ENCODE measurements around the gene SNX24.

SNX24 gene

GRCh38 chr5:123036391-123037103 lies 191.1 kb downstream of the SNX24 start, which contains the start of gene PPIC (continued):
- TF ChIP-seq ZBTB48 (tag by site-specific recombination; IDR thresholded peaks at IDR 0.05) (peak; percentile 47; the same call in 1 of the 2 replicates), OVOL3 (tag by site-specific recombination; IDR thresholded peaks at IDR 0.05) (no peak), ZBTB10 (tag by site-specific recombination; IDR thresholded peaks at IDR 0.05) (peak; percentile 28; the same call in 1 of the 2 replicates), YY2 (tag by site-specific recombination; IDR thresholded peaks at IDR 0.05) (no peak), ZNF624 (tag by site-specific recombination; IDR thresholded peaks at IDR 0.05) (no peak), ZNF629 (tag by site-specific recombination; IDR thresholded peaks at IDR 0.05) (0 out of 2 replicates have a peak, but pooled peaks have one; percentile 22), REST (tag by site-specific recombination; IDR thresholded peaks at IDR 0.05) (no peak), ZIC2 (tag by site-specific recombination; IDR thresholded peaks at IDR 0.05) (no peak), ZBTB17 (tag by site-specific recombination; IDR thresholded peaks at IDR 0.05) (peak; percentile 89), ZBTB6 (tag by site-specific recombination; IDR thresholded peaks at IDR 0.05) (no peak)
- TF ChIP-seq, protein P1, sequence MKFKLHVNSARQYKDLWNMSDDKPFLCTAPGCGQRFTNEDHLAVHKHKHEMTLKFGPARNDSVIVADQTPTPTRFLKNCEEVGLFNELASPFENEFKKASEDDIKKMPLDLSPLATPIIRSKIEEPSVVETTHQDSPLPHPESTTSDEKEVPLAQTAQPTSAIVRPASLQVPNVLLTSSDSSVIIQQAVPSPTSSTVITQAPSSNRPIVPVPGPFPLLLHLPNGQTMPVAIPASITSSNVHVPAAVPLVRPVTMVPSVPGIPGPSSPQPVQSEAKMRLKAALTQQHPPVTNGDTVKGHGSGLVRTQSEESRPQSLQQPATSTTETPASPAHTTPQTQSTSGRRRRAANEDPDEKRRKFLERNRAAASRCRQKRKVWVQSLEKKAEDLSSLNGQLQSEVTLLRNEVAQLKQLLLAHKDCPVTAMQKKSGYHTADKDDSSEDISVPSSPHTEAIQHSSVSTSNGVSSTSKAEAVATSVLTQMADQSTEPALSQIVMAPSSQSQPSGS (tag by site-specific recombination; IDR thresholded peaks at IDR 0.05; ENCODE audit: low read depth) = no peak
- TF ChIP-seq, protein P2, sequence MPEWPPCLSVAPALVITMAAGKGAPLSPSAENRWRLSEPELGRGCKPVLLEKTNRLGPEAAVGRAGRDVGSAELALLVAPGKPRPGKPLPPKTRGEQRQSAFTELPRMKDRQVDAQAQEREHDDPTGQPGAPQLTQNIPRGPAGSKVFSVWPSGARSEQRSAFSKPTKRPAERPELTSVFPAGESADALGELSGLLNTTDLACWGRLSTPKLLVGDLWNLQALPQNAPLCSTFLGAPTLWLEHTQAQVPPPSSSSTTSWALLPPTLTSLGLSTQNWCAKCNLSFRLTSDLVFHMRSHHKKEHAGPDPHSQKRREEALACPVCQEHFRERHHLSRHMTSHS (tag by site-specific recombination; IDR thresholded peaks at IDR 0.05) = no peak
- TF ChIP-seq, protein P3, sequence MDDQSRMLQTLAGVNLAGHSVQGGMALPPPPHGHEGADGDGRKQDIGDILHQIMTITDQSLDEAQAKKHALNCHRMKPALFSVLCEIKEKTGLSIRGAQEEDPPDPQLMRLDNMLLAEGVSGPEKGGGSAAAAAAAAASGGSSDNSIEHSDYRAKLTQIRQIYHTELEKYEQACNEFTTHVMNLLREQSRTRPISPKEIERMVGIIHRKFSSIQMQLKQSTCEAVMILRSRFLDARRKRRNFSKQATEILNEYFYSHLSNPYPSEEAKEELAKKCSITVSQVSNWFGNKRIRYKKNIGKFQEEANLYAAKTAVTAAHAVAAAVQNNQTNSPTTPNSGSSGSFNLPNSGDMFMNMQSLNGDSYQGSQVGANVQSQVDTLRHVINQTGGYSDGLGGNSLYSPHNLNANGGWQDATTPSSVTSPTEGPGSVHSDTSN (CRISPR knock-in tag; IDR thresholded peaks at IDR 0.05) = no peak
- TF ChIP-seq, protein P4, sequence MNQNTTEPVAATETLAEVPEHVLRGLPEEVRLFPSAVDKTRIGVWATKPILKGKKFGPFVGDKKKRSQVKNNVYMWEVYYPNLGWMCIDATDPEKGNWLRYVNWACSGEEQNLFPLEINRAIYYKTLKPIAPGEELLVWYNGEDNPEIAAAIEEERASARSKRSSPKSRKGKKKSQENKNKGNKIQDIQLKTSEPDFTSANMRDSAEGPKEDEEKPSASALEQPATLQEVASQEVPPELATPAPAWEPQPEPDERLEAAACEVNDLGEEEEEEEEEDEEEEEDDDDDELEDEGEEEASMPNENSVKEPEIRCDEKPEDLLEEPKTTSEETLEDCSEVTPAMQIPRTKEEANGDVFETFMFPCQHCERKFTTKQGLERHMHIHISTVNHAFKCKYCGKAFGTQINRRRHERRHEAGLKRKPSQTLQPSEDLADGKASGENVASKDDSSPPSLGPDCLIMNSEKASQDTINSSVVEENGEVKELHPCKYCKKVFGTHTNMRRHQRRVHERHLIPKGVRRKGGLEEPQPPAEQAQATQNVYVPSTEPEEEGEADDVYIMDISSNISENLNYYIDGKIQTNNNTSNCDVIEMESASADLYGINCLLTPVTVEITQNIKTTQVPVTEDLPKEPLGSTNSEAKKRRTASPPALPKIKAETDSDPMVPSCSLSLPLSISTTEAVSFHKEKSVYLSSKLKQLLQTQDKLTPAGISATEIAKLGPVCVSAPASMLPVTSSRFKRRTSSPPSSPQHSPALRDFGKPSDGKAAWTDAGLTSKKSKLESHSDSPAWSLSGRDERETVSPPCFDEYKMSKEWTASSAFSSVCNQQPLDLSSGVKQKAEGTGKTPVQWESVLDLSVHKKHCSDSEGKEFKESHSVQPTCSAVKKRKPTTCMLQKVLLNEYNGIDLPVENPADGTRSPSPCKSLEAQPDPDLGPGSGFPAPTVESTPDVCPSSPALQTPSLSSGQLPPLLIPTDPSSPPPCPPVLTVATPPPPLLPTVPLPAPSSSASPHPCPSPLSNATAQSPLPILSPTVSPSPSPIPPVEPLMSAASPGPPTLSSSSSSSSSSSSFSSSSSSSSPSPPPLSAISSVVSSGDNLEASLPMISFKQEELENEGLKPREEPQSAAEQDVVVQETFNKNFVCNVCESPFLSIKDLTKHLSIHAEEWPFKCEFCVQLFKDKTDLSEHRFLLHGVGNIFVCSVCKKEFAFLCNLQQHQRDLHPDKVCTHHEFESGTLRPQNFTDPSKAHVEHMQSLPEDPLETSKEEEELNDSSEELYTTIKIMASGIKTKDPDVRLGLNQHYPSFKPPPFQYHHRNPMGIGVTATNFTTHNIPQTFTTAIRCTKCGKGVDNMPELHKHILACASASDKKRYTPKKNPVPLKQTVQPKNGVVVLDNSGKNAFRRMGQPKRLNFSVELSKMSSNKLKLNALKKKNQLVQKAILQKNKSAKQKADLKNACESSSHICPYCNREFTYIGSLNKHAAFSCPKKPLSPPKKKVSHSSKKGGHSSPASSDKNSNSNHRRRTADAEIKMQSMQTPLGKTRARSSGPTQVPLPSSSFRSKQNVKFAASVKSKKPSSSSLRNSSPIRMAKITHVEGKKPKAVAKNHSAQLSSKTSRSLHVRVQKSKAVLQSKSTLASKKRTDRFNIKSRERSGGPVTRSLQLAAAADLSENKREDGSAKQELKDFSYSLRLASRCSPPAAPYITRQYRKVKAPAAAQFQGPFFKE (tag by site-specific recombination; IDR thresholded peaks at IDR 0.05; ENCODE audit: borderline replicate concordance) = no peak
- TF ChIP-seq, protein P5, sequence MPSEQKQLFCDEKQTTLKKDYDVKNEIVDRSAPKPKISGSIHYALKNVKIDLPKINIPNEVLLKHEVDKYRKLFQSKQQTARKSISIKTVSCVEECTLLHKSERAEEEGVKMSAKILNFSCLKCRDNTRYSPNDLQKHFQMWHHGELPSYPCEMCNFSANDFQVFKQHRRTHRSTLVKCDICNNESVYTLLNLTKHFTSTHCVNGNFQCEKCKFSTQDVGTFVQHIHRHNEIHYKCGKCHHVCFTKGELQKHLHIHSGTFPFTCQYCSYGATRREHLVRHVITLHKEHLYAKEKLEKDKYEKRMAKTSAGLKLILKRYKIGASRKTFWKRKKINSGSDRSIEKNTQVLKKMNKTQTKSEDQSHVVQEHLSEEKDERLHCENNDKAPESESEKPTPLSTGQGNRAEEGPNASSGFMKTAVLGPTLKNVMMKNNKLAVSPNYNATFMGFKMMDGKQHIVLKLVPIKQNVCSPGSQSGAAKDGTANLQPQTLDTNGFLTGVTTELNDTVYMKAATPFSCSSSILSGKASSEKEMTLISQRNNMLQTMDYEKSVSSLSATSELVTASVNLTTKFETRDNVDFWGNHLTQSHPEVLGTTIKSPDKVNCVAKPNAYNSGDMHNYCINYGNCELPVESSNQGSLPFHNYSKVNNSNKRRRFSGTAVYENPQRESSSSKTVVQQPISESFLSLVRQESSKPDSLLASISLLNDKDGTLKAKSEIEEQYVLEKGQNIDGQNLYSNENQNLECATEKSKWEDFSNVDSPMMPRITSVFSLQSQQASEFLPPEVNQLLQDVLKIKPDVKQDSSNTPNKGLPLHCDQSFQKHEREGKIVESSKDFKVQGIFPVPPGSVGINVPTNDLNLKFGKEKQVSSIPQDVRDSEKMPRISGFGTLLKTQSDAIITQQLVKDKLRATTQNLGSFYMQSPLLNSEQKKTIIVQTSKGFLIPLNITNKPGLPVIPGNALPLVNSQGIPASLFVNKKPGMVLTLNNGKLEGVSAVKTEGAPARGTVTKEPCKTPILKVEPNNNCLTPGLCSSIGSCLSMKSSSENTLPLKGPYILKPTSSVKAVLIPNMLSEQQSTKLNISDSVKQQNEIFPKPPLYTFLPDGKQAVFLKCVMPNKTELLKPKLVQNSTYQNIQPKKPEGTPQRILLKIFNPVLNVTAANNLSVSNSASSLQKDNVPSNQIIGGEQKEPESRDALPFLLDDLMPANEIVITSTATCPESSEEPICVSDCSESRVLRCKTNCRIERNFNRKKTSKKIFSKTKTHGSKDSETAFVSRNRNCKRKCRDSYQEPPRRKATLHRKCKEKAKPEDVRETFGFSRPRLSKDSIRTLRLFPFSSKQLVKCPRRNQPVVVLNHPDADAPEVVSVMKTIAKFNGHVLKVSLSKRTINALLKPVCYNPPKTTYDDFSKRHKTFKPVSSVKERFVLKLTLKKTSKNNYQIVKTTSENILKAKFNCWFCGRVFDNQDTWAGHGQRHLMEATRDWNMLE (tag by site-specific recombination; conservative IDR thresholded peaks at IDR 0.05; ENCODE audit: low read depth) = 0 out of 2 replicates have a peak, but pooled peaks have one; percentile 12

Data from HEK293 (cell line).